HG03060 (cell line): ENCODE data around the gene ACSS3.
A peak's percentile ranks its signal among the peaks of the same experiment; 100 is the strongest.
"Not testable (repeated sequence)": the region's sequence is repeated elsewhere in the genome, so short reads cannot be mapped to it uniquely, and the experiment has no call there.

Experiments used
- ATAC-seq: cut with Tn5 transposase; IDR thresholded peaks from one replicate; pipeline ENCODE4 v1.9.1; 2021; ENCODE audit warnings: low read depth, moderate number of reproducible peaks; ENCODE audit not compliant: unreplicated experiment

Gene ACSS3

GRCh38 chr12:81094718-81095360, 17.0 kb downstream of the ACSS3 start:
- ATAC-seq: no peak

- no peak for ATAC-seq
Measured at GRCh38 chr12:81095501-81096232, 17.8 kb downstream of the ACSS3 start.

GRCh38 chr12:81105687-81106086, 27.8 kb downstream of the ACSS3 start:
- no peak for ATAC-seq

- no peak for ATAC-seq
Measured at GRCh38 chr12:81114226-81114625, 36.3 kb downstream of the ACSS3 start.

GRCh38 chr12:81119069-81119468, 41.2 kb downstream of the ACSS3 start:
- not testable (repeated sequence) for ATAC-seq

GRCh38 chr12:81120961-81121360, 43.1 kb downstream of the ACSS3 start:
- ATAC-seq: no peak

GRCh38 chr12:81123611-81124010, 45.7 kb downstream of the ACSS3 start:
- ATAC-seq: no peak

GRCh38 chr12:81125691-81126090, 47.8 kb downstream of the ACSS3 start:
- no peak for ATAC-seq

GRCh38 chr12:81128930-81129554, 51.2 kb downstream of the ACSS3 start:
- ATAC-seq: peak; percentile 92

- no peak for ATAC-seq
Measured at GRCh38 chr12:81136519-81136918, 58.6 kb downstream of the ACSS3 start.

- no peak for ATAC-seq
Measured at GRCh38 chr12:81137801-81138200, 59.9 kb downstream of the ACSS3 start.

GRCh38 chr12:81141217-81141616, 63.3 kb downstream of the ACSS3 start:
- ATAC-seq: no peak

- no peak for ATAC-seq
Measured at GRCh38 chr12:81143057-81143456, 65.2 kb downstream of the ACSS3 start.

GRCh38 chr12:81146228-81147225, 68.6 kb downstream of the ACSS3 start:
- ATAC-seq: no peak

- no peak for ATAC-seq
Measured at GRCh38 chr12:81147292-81147919, 69.5 kb downstream of the ACSS3 start.

- no peak for ATAC-seq
Measured at GRCh38 chr12:81150382-81150781, 72.5 kb downstream of the ACSS3 start.

GRCh38 chr12:81159856-81160255, 82.0 kb downstream of the ACSS3 start:
- no peak for ATAC-seq

- ATAC-seq: no peak
Measured at GRCh38 chr12:81161680-81162079, 83.8 kb downstream of the ACSS3 start.

GRCh38 chr12:81162391-81163136, 84.7 kb downstream of the ACSS3 start:
- no peak for ATAC-seq
